Lower lobe of right lung (tissue), 2 donors: ENCODE measurements around the gene HMGCL. TPM values are rescaled to one million over a fixed set of nuclear protein-coding genes. Genes with fewer than 3 reads are reported as not detected.
"Not testable (repeated sequence)": the region's sequence is repeated elsewhere in the genome, so short reads cannot be mapped to it uniquely, and the experiment has no call there.

Experiments
- ATAC-seq, 2 donors: fragments of 200-7000 bp; cut with Tn5 transposase; one replicate each; pipeline ENCODE4 v1.9.1; 2020 to 2022; ENCODE audit warnings: mild to moderate bottlenecking in 2 of 2, moderate library complexity in 2 of 2
- DNase-seq: peaks from one replicate; pipeline ENCODE4 v3.0.0-alpha.2; 2020
- H3K27ac ChIP-seq: fragments of 200-600 bp; one replicate; pipeline ENCODE4 v1.8.0; 2022
- H3K27me3 ChIP-seq: fragments of 200-600 bp; one replicate; pipeline ENCODE4 v1.8.0; 2022; ENCODE audit warnings: low read depth
- H3K36me3 ChIP-seq: fragments of 200-600 bp; one replicate; pipeline ENCODE4 v1.8.0; 2022; ENCODE audit warnings: mild to moderate bottlenecking
- H3K4me1 ChIP-seq: fragments of 200-600 bp; one replicate; pipeline ENCODE4 v1.8.0; 2022
- H3K4me3 ChIP-seq: fragments of 200-600 bp; one replicate; pipeline ENCODE4 v1.8.0; 2022; ENCODE audit warnings: mild to moderate bottlenecking
- H3K9me3 ChIP-seq: fragments of 200-600 bp; one replicate; pipeline ENCODE4 v1.8.0; 2022
- intact Hi-C: fragments of 100-400 bp; cut with DNase I; formaldehyde crosslinking; loops from one replicate; pipeline ENCODE4 v1.11.0; 2022
- total RNA-seq: library from RNA; stranded (reverse); fragmentation: NEBNext Ultra II Directional; extraction: Animal tissue kit (Norgen Biotek cat#: 25700); gene quantifications from one replicate; pipeline ENCODE4 v1.2.1, GENCODE V29; 2021
- TF ChIP-seq, protein P1 (sequence below): fragments of 200-600 bp; IDR thresholded peaks from one replicate; pipeline ENCODE4 v1.8.0; 2022; ENCODE audit warnings: antibody characterized with exemption, mild to moderate bottlenecking
- donor health status: DM: no; HTN: yes; CAD: no; lungs with severe emphysema.

HMGCL gene
- total RNA-seq, 1 donor from 2014 or later, result 39.3 TPM

GRCh38 chr1:23787701-23788100 lies 37.5 kb downstream of the HMGCL start:
- TF ChIP-seq, protein P1, sequence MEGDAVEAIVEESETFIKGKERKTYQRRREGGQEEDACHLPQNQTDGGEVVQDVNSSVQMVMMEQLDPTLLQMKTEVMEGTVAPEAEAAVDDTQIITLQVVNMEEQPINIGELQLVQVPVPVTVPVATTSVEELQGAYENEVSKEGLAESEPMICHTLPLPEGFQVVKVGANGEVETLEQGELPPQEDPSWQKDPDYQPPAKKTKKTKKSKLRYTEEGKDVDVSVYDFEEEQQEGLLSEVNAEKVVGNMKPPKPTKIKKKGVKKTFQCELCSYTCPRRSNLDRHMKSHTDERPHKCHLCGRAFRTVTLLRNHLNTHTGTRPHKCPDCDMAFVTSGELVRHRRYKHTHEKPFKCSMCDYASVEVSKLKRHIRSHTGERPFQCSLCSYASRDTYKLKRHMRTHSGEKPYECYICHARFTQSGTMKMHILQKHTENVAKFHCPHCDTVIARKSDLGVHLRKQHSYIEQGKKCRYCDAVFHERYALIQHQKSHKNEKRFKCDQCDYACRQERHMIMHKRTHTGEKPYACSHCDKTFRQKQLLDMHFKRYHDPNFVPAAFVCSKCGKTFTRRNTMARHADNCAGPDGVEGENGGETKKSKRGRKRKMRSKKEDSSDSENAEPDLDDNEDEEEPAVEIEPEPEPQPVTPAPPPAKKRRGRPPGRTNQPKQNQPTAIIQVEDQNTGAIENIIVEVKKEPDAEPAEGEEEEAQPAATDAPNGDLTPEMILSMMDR, result no peak
- Histone ChIP-seq H3K27me3 (no peaks in the 10 kb centered on the region), H3K27ac (no peak overlapping the region), H3K4me3 (no peak overlapping the region), H3K9me3 (no peaks in the 10 kb centered on the region), H3K36me3 (peaks cover 60% of the 10 kb centered on the region), H3K4me1 (peaks cover 20% of the 10 kb centered on the region)
- ATAC-seq (no peak), DNase-seq (peak; percentile 3)
- intact Hi-C loops, result no loop called here

DNA sequence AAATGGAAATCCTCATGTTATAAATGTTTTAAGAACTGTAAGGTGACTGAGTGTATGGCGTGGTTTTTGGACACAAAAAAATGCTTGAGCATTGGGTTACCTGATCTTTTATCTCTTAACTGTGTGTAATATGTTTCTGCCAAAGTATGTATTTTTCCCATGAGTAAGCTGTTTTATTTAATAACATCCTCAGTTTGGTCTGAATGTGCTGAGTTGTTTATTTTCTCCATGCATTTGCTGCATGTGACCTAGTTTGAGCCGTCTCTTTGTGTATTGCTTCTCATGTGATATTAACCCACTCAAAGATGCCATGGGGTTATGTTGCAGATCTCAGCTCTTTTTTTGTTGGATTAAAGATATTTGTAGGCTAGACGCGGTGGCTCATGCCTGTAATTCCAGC lies 40.4 kb downstream of the HMGCL start:
- TF ChIP-seq, protein P1, result no peak
- Histone ChIP-seq H3K36me3 (peaks cover 82% of the 10 kb centered on the region), H3K4me3 (no peak overlapping the region), H3K9me3 (no peaks in the 10 kb centered on the region), H3K27me3 (no peaks in the 10 kb centered on the region), H3K4me1 (peaks cover 4% of the 10 kb centered on the region), H3K27ac (no peak overlapping the region)
- no peak for DNase-seq
- intact Hi-C loops, result no loop called here
- ATAC-seq, result no peak

DNA sequence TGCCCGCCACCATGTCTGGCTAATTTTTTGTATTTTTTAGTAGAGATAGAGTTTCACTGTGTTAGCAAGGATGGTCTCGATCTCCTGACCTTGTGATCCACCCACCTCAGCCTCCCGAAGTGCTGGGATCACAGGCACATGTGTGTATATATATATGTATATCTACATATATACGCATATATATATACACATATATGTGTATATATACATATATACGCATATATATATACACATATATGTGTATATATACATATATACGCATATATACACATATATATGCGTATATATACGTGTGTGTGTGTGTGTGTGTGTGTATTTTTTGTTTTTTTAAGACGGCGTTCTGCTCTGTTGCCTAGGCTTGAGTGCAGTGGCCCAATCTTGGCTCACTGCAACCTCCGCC lies 42.1 kb downstream of the HMGCL start:
- H3K4me3 ChIP-seq, intact Hi-C loops, ATAC-seq, H3K27me3 ChIP-seq, H3K9me3 ChIP-seq, H3K27ac ChIP-seq: not testable (repeated sequence)
- Histone ChIP-seq H3K36me3 (peaks cover 78% of the 10 kb centered on the region), H3K4me1 (peaks cover 16% of the 10 kb centered on the region)
- DNase-seq, result peak; percentile 3

DNA sequence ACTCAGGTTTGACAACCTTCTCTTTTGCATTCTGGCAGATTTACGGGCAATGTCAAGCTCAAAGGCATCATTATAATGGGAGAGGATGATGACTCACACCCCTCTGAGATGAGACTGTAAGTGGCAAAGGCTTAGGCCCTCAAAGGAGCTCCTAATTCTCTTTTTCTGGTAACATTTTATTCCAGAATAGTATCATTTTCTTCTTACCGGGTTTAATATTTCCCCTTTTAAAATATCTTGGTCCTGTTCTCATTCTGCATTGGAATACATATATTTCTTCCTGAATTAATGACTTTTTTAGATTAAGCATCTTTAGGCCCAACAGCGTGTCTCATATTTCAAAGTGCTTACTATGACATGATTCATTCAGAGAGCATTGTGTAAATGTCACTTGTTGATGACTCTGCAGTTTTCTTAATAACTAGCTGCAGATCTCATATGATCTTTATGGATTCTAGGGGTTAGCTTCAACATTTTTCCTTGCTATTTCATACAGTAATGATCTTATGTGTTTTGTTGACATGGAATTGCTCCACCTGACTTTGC lies 45.3 kb downstream of the HMGCL start:
- no peaks in the 10 kb centered on the region for H3K27me3 ChIP-seq
- no peak overlapping the region for H3K4me3 ChIP-seq
- peak overlapping the region; percentile 95 for H3K27ac ChIP-seq
- H3K36me3 ChIP-seq, result peaks cover 46% of the 10 kb centered on the region
- ATAC-seq, result no peak
- DNase-seq, result no peak
- intact Hi-C loops, result no loop called here
- peaks cover 26% of the 10 kb centered on the region for H3K4me1 ChIP-seq
- TF ChIP-seq, protein P1, result no peak
- H3K9me3 ChIP-seq, result no peaks in the 10 kb centered on the region

GRCh38 chr1:23777979-23778814 lies 47.0 kb downstream of the HMGCL start, which contains the start of gene PITHD1:
PITHD1 (plus strand) TSS chr1:23778418; CDS start chr1:23778516, 98 bp downstream.
- Histone ChIP-seq H3K4me3 (peak within 1 kb of the TSS; percentile 92), H3K27me3 (no peaks in the 10 kb centered on the region), H3K27ac (peak within 1 kb of the TSS; percentile 95), H3K9me3 (no peaks in the 10 kb centered on the region), H3K36me3 (peaks cover 32% of the 10 kb centered on the region), H3K4me1 (peaks cover 26% of the 10 kb centered on the region)
- intact Hi-C loops, result no loop called here
- DNase-seq, result peak; percentile 90
- TF ChIP-seq, protein P1, result no peak
- ATAC-seq, result peak; percentile 93

- Histone ChIP-seq H3K9me3 (no peaks in the 10 kb centered on the region), H3K4me3 (no peak overlapping the region), H3K27ac (no peak overlapping the region), H3K27me3 (no peaks in the 10 kb centered on the region), H3K4me1 (peaks cover 29% of the 10 kb centered on the region), H3K36me3 (peaks cover 14% of the 10 kb centered on the region)
- TF ChIP-seq, protein P1, result no peak
- intact Hi-C loops, result no loop called here
- DNase-seq (no peak), ATAC-seq (no peak)
Observed at GRCh38 chr1:23776217-23776616, 49.0 kb downstream of the HMGCL start.
